GM13977 (cell line): ENCODE measurements around the gene CLCN3.

Source experiments
- DNase-seq: peaks from one replicate; pipeline ENCODE4 v3.0.0; 2012; ENCODE audit warnings: low spot score
- CTCF ChIP-seq: IDR thresholded peaks from 2 replicates; pipeline ENCODE4 v1.5.1; 2012; ENCODE audit warnings: mild to moderate bottlenecking, control low read depth; ENCODE audit not compliant: insufficient read depth; ENCODE audit errors: extremely low read depth, missing control alignments
- in situ Hi-C: fragments of 300-500 bp; cut with MboI; formaldehyde crosslinking; loops from one replicate; pipeline ENCODE4 v1.12.0; 2022; ENCODE audit warnings: low sequenced_read_pairs, low pct_unique_long_range_greater_than_20kb, mixed read lengths, inconsistent platforms; ENCODE audit not compliant: unreplicated experiment

Gene CLCN3

DNA sequence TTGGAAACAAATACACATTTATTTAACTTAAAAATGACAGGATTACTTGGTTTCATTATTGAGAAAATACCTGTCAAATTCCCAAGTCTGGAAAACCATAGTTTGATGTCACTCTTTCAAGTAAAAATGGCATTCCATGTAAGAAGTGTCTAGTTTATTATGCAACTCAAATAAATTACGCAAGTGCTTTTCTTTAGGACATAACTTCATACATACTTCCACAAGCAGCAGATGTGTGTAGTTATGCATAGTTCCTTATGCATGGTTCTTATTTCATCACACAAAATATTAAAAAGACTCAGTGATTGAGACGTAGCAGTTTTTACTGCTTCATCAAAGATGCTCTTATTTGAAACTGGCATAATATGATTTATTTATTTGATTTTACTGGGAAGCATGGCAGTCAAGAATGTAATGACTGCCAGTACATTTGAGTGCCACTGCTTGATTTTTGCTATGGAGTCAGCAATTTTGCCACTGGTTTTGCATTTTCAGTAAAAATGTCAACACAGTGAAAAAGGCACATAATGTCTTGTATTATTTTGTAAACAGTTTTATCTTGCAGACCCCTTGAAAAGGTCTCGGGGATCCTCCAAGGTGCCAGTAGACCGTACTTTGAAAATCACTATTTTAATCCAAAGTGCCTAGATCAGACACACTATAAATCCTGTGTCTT, 62.1 kb downstream of the CLCN3 start:
- DNase-seq, result no peak
- in situ Hi-C loops, result no loop called here
- no peak for TF ChIP-seq CTCF

- TF ChIP-seq CTCF, result no peak
- in situ Hi-C loops, result no loop called here
- no peak for DNase-seq
Measured at GRCh38 chr4:169689681-169690080, 69.3 kb downstream of the CLCN3 start.

DNA sequence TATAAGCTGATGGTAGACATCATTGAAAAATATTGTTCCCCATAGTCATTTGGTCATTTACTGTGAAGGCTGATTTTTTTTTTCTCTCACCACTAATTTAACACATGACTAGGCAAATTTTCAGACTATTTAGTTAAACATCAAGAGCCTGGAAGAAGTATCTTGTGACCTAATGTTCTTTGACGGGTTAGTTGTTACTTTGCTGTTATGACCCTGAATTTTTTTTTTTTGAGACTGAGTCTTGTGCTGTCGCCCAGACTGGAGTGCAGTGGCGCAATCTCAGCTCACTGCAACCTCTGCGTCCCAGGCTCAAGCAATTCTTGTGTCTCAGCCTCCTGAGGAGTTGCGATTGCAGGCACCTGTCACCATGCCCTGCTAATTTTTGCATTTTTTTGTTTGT, 70.4 kb downstream of the CLCN3 start:
- no peak for DNase-seq
- no peak for TF ChIP-seq CTCF
- in situ Hi-C loops, result no loop called here

DNA sequence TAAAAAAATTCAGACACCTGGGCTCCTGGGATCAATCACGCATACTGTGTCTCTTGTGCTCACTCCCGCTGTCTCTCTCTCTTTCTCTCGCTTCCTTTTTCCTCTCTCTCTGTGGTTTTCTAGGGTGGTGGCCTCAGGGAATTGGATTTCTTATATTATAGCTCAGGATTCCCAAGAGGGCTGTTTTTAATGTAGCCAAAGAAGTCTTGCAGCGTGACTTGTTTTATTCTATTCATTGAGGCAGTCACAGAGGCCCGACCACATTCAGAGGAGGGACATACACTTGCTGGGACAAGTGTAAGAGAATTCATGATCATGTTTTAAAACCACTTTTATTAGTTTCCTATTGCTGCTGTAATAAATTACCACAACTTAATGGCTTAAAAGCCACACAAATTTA, 78.0 kb downstream of the CLCN3 start:
- no peak for DNase-seq
- TF ChIP-seq CTCF, result no peak
- in situ Hi-C loops, result no loop called here

GRCh38 chr4:169707958-169708643, 87.7 kb downstream of the CLCN3 start:
- DNase-seq, result no peak
- no peak for TF ChIP-seq CTCF
- in situ Hi-C loops, result no loop called here

DNA sequence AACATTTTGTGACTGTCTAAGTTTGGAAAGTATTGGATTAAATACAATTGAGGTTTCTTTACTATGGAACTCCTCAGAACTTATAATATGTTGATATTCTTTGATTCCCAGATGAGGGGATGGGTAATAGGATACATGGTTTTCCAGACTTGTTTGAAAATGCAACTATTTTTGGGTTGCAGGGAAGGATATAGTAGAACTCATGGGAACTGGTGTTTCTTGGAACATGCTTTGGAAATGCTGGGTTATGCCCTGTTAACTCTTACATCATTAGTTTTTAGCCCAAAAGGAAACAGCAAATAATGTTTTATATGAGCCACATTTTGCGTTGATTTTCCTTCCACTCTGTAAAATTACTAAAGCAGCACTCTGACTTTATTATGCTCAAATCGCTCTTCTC, 95.4 kb downstream of the CLCN3 start:
- TF ChIP-seq CTCF, result no peak
- no peak for DNase-seq
- in situ Hi-C loops, result no loop called here
